ENCODE measurements around the gene FLT4. TPM values are rescaled to one million over a fixed set of nuclear protein-coding genes. Genes with fewer than 3 reads are reported as not detected.

FLT4 gene
- total RNA-seq, 3 donors from 2014 or later (not counting 1 experiment from before 2014, with no cell fraction given) = 0.68 to 0.92 (median 0.78) TPM

- intact Hi-C loops (cut with micrococcal nuclease) = no loop called here
- no peak for ATAC-seq
- Histone ChIP-seq H3K36me3 (ENCODE audit: control insufficient read depth, insufficient read depth, low read length) (no peaks in the 10 kb centered on the region), H3K9me3 (ENCODE audit: control insufficient read depth, insufficient read depth, low read length) (no peaks in the 10 kb centered on the region), H3K27ac (ENCODE audit: low read length) (no peak overlapping the region), H3K27me3 (ENCODE audit: control insufficient read depth, insufficient read depth, low read length) (peaks cover 9% of the 10 kb centered on the region), H3K4me3 (ENCODE audit: low read length) (no peak overlapping the region), H3K4me1 (ENCODE audit: control insufficient read depth, insufficient read depth, low read length) (no peaks in the 10 kb centered on the region)
- no peaks in the 10 kb centered on the region for H3K36me3 Mint-ChIP-seq
- DNase-seq = no peak
- H3K4me1 Mint-ChIP-seq = no peaks in the 10 kb centered on the region
- WGBS (ENCODE audit: insufficient coverage) = 90% methylated on average over 19 of the region's 19 CpGs
- no peak for TF ChIP-seq CTCF (IDR thresholded peaks at IDR 0.05)
- H3K4me3 Mint-ChIP-seq = no peak overlapping the region
- no peak overlapping the region for H3K27ac Mint-ChIP-seq
- H3K27me3 Mint-ChIP-seq (ENCODE audit: low read depth in 2 of 2) = peaks cover 14 to 27% of the 10 kb centered on the region in 2 donors
- H3K9me3 Mint-ChIP-seq = no peaks in the 10 kb centered on the region
Measured at GRCh38 chr5:180593446-180594206, 55.8 kb downstream of the FLT4 start.

- no peak for ATAC-seq
- no peak overlapping the region for H3K27ac Mint-ChIP-seq
Measured at GRCh38 chr5:180592176-180592575, 57.2 kb downstream of the FLT4 start.

GRCh38 chr5:180591311-180591887 is 58.0 kb downstream of the FLT4 start, which contains the start of gene SCGB3A1:
Gene SCGB3A1, minus strand, starts transcription at chr5:180591499. Its CDS starts 37 bp downstream, at chr5:180591462.
- Histone ChIP-seq H3K4me1 (ENCODE audit: control insufficient read depth, insufficient read depth, low read length) (no peaks in the 10 kb centered on the region), H3K9me3 (ENCODE audit: control insufficient read depth, insufficient read depth, low read length) (no peaks in the 10 kb centered on the region), H3K4me3 (ENCODE audit: low read length) (no peak within 1 kb of the TSS), H3K27me3 (ENCODE audit: control insufficient read depth, insufficient read depth, low read length) (peaks cover 9% of the 10 kb centered on the region), H3K27ac (ENCODE audit: low read length) (no peak within 1 kb of the TSS), H3K36me3 (ENCODE audit: control insufficient read depth, insufficient read depth, low read length) (no peaks in the 10 kb centered on the region)
- Mint-ChIP-seq H3K27me3 (ENCODE audit: low read depth in 2 of 2) (peaks cover 18 to 27% of the 10 kb centered on the region in 2 donors), H3K36me3 (no peaks in the 10 kb centered on the region), H3K9me3 (no peaks in the 10 kb centered on the region), H3K4me1 (no peaks in the 10 kb centered on the region), H3K4me3 (no peak within 1 kb of the TSS), H3K27ac (no peak within 1 kb of the TSS)
- no peak for ATAC-seq
- 4% methylated on average over 60 of the region's 60 CpGs for WGBS (ENCODE audit: insufficient coverage)
- intact Hi-C loops (cut with micrococcal nuclease) = no loop called here
- DNase-seq = no peak
- no peak for TF ChIP-seq CTCF (IDR thresholded peaks at IDR 0.05)

More at GRCh38 chr5:180592176-180592575, 57.2 kb downstream of the FLT4 start:
- no peak overlapping the region for H3K4me3 Mint-ChIP-seq
- H3K27ac ChIP-seq (ENCODE audit: low read length) = no peak overlapping the region
- intact Hi-C loops (cut with micrococcal nuclease) = no loop called here
- no peaks in the 10 kb centered on the region for H3K4me1 ChIP-seq (ENCODE audit: control insufficient read depth, insufficient read depth, low read length)
- no peak for DNase-seq
- no peaks in the 10 kb centered on the region for H3K4me1 Mint-ChIP-seq
- no peaks in the 10 kb centered on the region for H3K9me3 ChIP-seq (ENCODE audit: control insufficient read depth, insufficient read depth, low read length)
- no peaks in the 10 kb centered on the region for H3K9me3 Mint-ChIP-seq
- H3K36me3 Mint-ChIP-seq = no peaks in the 10 kb centered on the region
- H3K4me3 ChIP-seq (ENCODE audit: low read length) = no peak overlapping the region
- H3K36me3 ChIP-seq (ENCODE audit: control insufficient read depth, insufficient read depth, low read length) = no peaks in the 10 kb centered on the region
- H3K27me3 ChIP-seq (ENCODE audit: control insufficient read depth, insufficient read depth, low read length) = peaks cover 9% of the 10 kb centered on the region
- no peak for TF ChIP-seq CTCF (IDR thresholded peaks at IDR 0.05)
- WGBS (ENCODE audit: insufficient coverage) = 85% methylated on average over 10 of the region's 10 CpGs
- H3K27me3 Mint-ChIP-seq (ENCODE audit: low read depth in 2 of 2) = peaks cover 14 to 27% of the 10 kb centered on the region in 2 donors
